ENCODE data around the gene CUTC.

Gene CUTC

GRCh38 chr10:99756159-99756558, 24.1 kb downstream of the CUTC start:
- H3K36me3 ChIP-seq (ENCODE audit: insufficient read depth, low read length), result peaks cover 59% of the 10 kb centered on the region
- no peaks in the 10 kb centered on the region for H3K27me3 ChIP-seq (ENCODE audit: insufficient read depth, low read length, poor library complexity, severe bottlenecking)
- H3K79me2 ChIP-seq (ENCODE audit: insufficient read depth, low read length), result no peaks in the 10 kb centered on the region
- H3K9me3 ChIP-seq (ENCODE audit: insufficient read depth, low read depth, low read length), result no peaks in the 10 kb centered on the region
- H3K9ac ChIP-seq (ENCODE audit: low read depth, low read length, poor library complexity, severe bottlenecking), result no peak overlapping the region
- no peak for TF ChIP-seq CTCF (conservative IDR thresholded peaks at IDR 0.05; ENCODE audit: low read length)
- no peak for TF ChIP-seq EZH2phosphoT487 (IDR thresholded peaks at IDR 0.05; ENCODE audit: borderline replicate concordance)
- H4K20me1 ChIP-seq (ENCODE audit: insufficient read depth, low read length, poor library complexity, severe bottlenecking), result no peaks in the 10 kb centered on the region
- H3F3A ChIP-seq (ENCODE audit: low read depth), result no peaks in the 10 kb centered on the region
- no peak overlapping the region for H3K4me3 ChIP-seq (ENCODE audit: low read length, poor library complexity, severe bottlenecking)
- H3K9me2 ChIP-seq (replicated peaks; ENCODE audit: low read depth, low read length), result no peaks in the 10 kb centered on the region
- no peak overlapping the region for H2AFZ ChIP-seq (ENCODE audit: low read length)
- H3K4me1 ChIP-seq (ENCODE audit: insufficient read depth, low read length, poor library complexity, severe bottlenecking), result no peaks in the 10 kb centered on the region
- H3K4me2 ChIP-seq (ENCODE audit: low read depth, low read length, poor library complexity, severe bottlenecking), result no peak overlapping the region

- TF ChIP-seq EZH2phosphoT487 (IDR thresholded peaks at IDR 0.05; ENCODE audit: borderline replicate concordance), result no peak
- TF ChIP-seq CTCF (conservative IDR thresholded peaks at IDR 0.05; ENCODE audit: low read length), result no peak
- H3K79me2 ChIP-seq (ENCODE audit: insufficient read depth, low read length), result no peaks in the 10 kb centered on the region
- no peak overlapping the region for H2AFZ ChIP-seq (ENCODE audit: low read length)
- no peak overlapping the region for H3K4me3 ChIP-seq (ENCODE audit: low read length, poor library complexity, severe bottlenecking)
- H3K9ac ChIP-seq (ENCODE audit: low read depth, low read length, poor library complexity, severe bottlenecking), result no peak overlapping the region
- H3K4me2 ChIP-seq (ENCODE audit: low read depth, low read length, poor library complexity, severe bottlenecking), result no peak overlapping the region
- no peaks in the 10 kb centered on the region for H3F3A ChIP-seq (ENCODE audit: low read depth)
- H3K9me3 ChIP-seq (ENCODE audit: insufficient read depth, low read depth, low read length), result no peaks in the 10 kb centered on the region
- no peaks in the 10 kb centered on the region for H3K9me2 ChIP-seq (replicated peaks; ENCODE audit: low read depth, low read length)
- H4K20me1 ChIP-seq (ENCODE audit: insufficient read depth, low read length, poor library complexity, severe bottlenecking), result no peaks in the 10 kb centered on the region
- no peaks in the 10 kb centered on the region for H3K4me1 ChIP-seq (ENCODE audit: insufficient read depth, low read length, poor library complexity, severe bottlenecking)
- H3K36me3 ChIP-seq (ENCODE audit: insufficient read depth, low read length), result peaks cover 42% of the 10 kb centered on the region
- no peaks in the 10 kb centered on the region for H3K27me3 ChIP-seq (ENCODE audit: insufficient read depth, low read length, poor library complexity, severe bottlenecking)
Observed at GRCh38 chr10:99758211-99758891, 26.3 kb downstream of the CUTC start.

GRCh38 chr10:99760321-99760720, 28.3 kb downstream of the CUTC start:
- no peaks in the 10 kb centered on the region for H3K4me1 ChIP-seq (ENCODE audit: insufficient read depth, low read length, poor library complexity, severe bottlenecking)
- peaks cover 25% of the 10 kb centered on the region for H3K36me3 ChIP-seq (ENCODE audit: insufficient read depth, low read length)
- no peak overlapping the region for H2AFZ ChIP-seq (ENCODE audit: low read length)
- no peaks in the 10 kb centered on the region for H3K27me3 ChIP-seq (ENCODE audit: insufficient read depth, low read length, poor library complexity, severe bottlenecking)
- H3K9me3 ChIP-seq (ENCODE audit: insufficient read depth, low read depth, low read length), result no peaks in the 10 kb centered on the region
- no peaks in the 10 kb centered on the region for H3F3A ChIP-seq (ENCODE audit: low read depth)
- no peak overlapping the region for H3K9ac ChIP-seq (ENCODE audit: low read depth, low read length, poor library complexity, severe bottlenecking)
- H3K4me2 ChIP-seq (ENCODE audit: low read depth, low read length, poor library complexity, severe bottlenecking), result no peak overlapping the region
- no peaks in the 10 kb centered on the region for H4K20me1 ChIP-seq (ENCODE audit: insufficient read depth, low read length, poor library complexity, severe bottlenecking)
- H3K4me3 ChIP-seq (ENCODE audit: low read length, poor library complexity, severe bottlenecking), result no peak overlapping the region
- TF ChIP-seq CTCF (conservative IDR thresholded peaks at IDR 0.05; ENCODE audit: low read length) (no peak), EZH2phosphoT487 (IDR thresholded peaks at IDR 0.05; ENCODE audit: borderline replicate concordance) (no peak)
- no peaks in the 10 kb centered on the region for H3K9me2 ChIP-seq (replicated peaks; ENCODE audit: low read depth, low read length)
- no peaks in the 10 kb centered on the region for H3K79me2 ChIP-seq (ENCODE audit: insufficient read depth, low read length)

All from Loucy (cell line).